DMS153 treated with DMSO at 0.1 percent for 48 hours (cell line): ENCODE measurements around the gene NLRC3.
"Not testable (repeated sequence)": the region's sequence is repeated elsewhere in the genome, so short reads cannot be mapped to it uniquely, and the experiment has no call there.

Source experiments
- DNase-seq: peaks from one replicate; lab custom pipeline; 2025; ENCODE audit not compliant: unreplicated experiment; lab: John Stamatoyannopoulos, UW

The NLRC3 gene

DNA sequence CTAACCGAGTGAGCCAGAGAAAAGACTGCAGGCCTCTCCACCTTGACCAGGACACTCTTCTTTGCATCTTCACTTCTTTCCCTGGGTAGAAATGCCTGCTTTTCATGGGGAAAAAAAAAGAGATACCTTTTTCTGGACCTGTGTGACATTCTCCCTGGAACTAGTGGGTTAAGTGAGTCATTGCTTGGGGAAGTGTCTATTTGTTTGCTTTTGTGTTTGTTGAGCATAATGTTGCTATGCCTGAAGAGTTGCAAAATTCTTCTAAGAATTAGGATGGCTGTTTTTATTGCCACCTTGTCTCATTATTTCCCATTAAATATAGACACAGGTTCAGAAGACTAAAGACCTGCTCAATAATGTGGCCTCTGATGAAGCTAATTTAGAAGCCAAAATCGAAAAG lies 57.6 kb downstream of the NLRC3 start:
- DNase-seq: no peak

DNA sequence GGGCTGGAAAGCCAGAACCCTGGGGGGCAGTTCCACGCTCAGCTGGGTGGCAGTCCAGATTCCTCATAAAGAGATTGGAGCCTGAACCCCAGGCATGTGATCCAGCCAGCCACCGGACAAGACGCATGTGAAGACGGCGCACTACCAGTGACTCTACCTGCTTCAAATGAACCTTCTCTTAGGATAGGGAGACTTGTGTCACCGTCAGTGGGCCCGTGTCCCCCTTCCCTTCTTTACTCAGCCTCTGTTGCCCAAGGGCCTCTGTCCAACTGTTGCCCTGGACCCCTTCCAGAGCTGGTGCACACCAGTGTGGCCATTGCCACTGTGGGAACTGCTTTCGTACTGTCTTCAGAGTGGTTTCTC lies 58.2 kb downstream of the NLRC3 start:
- no peak for DNase-seq

- DNase-seq: no peak
Observed at GRCh38 chr16:3518292-3518985, 58.8 kb downstream of the NLRC3 start.

- no peak for DNase-seq
Observed at GRCh38 chr16:3515897-3516296, 61.3 kb downstream of the NLRC3 start.

DNA sequence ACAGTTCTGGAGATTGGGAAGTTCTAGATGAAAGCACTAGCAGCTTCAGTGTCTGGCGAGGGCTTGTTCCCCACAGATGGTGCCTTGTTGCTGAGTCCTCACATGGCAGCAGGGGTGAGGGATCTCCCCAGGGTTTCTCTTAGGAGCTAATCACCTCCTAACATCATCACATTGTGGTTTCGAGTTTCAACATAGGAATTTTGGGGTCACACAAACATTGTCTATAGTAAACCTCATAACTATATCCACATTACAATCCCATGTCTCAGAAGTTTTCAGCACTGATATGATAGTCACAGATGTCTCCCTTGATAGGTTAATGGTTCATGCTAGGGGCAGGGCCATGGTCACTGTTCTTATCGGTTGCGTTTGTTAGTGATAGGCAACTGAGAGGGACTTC lies 62.6 kb downstream of the NLRC3 start:
- DNase-seq: no peak

- DNase-seq: no peak
Observed at GRCh38 chr16:3513892-3514583, 63.2 kb downstream of the NLRC3 start.

DNA sequence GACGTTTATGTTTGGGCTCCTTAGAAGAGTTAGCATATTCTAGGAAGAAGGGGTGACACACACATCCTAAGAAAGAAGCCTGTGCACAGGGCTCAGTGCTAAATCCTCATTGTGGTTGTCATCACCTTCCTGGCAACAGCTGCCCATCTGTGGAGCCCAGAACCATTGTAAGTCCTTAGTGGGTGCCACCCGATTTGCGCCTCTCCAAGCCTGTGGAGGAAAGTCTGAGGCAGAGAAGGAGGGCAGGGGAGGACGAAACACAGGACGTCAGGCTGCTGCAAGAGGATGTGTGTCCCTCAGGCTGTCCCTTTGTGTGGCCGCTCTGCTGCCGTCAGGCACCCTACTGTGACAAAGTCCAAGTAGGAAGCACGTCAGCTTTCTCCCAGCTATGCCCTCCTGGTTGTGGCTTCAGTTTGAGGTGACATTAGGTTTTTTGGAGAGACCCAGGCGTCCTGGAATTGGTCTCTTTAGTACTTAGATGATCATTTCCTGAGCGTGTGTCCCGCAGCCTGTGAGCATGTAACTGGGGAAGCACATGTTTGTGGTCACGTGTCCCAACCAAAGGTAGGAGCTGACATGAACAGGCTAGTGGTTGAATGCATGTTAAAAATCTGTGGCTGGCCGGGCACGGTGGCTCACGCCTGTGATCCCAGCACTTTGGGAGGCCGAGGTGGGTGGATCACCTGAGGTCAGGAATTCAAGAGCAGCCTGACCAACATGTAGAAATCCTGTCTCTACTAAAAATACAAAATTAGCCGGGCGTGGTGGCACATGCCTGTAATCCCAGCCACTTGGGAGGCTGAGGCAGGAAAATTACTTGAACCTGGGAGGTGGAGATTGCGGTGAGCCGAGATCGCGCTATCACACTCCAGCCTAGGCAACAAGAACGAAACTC lies 65.7 kb downstream of the NLRC3 start:
- no peak for DNase-seq

- no peak for DNase-seq
Observed at GRCh38 chr16:3510416-3510815, 66.8 kb downstream of the NLRC3 start.

DNA sequence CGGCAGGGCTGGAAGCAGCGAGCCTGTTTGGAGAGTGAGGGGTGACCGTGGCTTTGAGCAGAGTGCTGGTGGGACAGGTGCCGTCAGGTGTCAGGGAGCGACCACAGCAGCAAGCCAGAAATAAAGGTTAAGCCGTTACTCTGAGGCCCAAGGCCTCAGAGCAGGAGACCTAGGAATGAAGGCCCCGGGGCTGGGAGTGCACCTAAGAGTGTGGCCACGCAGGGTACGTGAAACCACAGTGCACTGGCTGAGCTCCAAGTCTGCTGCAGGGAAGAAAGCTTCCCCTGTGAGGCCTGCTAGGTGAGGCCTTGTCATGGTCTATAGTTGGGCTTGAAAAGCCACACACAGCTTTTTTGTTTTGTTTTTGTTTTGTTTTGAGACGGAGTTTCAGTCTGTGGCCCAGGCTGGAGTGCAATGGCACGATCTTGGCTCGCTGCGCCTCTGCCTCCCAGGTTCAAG lies 67.7 kb downstream of the NLRC3 start:
- DNase-seq: no peak

- no peak for DNase-seq
Observed at GRCh38 chr16:3508736-3509135, 68.5 kb downstream of the NLRC3 start.

DNA sequence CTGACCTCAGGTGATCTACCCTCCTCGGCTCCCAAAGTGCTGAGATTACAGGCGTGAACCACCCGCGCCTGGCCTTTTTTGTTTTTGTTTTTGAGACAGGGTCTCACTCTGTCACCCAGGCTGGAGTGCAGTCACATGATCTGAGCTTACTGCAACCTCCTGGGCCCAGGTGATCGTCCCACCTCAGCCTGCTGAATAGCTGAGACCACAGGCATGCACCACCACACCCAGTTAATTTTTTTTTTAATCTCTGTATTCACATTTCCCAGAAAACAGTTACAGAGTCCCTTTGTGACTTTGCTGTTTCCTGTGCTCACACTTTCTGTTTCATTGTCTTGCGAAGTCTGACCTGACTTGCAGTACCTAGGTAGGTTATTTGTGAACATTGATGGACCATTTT lies 73.7 kb downstream of the NLRC3 start:
- DNase-seq: no peak

- no peak for DNase-seq
Observed at GRCh38 chr16:3501783-3502400, 75.3 kb downstream of the NLRC3 start.

- not testable (repeated sequence) for DNase-seq
Observed at GRCh38 chr16:3501412-3501761, 75.8 kb downstream of the NLRC3 start.

- no peak for DNase-seq
Observed at GRCh38 chr16:3498988-3499387, 78.2 kb downstream of the NLRC3 start.

GRCh38 chr16:3497771-3498170 lies 79.4 kb downstream of the NLRC3 start:
- no peak for DNase-seq

DNA sequence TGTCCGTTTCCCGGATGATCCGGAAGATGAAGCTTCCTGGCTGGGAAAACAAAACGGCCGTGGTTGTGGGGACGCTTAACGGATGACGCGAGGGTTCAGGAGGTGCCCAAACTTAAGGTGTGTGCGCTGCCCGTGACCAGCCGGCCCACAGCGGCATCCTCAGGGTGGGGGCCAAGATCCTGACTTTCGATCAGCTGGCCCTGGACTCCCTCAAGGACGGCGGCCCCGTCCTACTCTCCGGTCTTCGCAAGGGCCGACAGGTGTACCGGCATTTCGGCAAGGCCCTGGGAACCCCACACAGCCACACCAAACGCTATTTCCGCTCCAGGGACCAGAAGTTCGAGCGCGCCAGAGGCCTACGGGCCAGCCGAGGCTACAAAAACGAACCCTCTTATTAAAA lies 80.8 kb downstream of the NLRC3 start:
- no peak for DNase-seq

DNA sequence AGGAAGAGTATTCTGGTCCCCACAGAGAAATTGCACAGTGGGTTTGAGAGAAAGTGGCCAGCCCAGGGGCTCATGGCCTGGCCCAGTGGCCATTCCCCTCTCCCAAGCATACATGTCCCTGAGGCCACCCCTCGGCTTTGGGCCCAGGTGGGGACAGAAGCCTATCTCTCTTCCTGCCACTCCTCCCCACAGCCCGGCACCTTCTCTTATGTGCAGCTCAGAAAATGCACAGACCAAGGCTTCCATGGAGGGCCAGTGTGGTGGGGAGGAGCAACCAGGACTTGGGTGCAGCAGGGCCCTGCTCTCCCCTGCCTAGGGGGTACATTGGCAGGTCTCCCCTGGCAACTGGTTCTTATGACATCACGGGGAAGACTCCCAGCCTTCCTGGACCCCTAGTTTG lies 82.0 kb downstream of the NLRC3 start, which contains the start of gene C16orf90:
TSS of gene C16orf90 (minus strand) at position 314 of the 400 bp plus-strand sequence. CDS start at position 246, 68 bp downstream.
- no peak for DNase-seq

GRCh38 chr16:3494386-3494973 lies 82.7 kb downstream of the NLRC3 start:
- DNase-seq: no peak

GRCh38 chr16:3492356-3492755 lies 84.8 kb downstream of the NLRC3 start:
- no peak for DNase-seq

GRCh38 chr16:3490911-3491629 lies 86.1 kb downstream of the NLRC3 start:
- DNase-seq: no peak
